Stromal cell of bone marrow (primary cell): Measurements from ENCODE around the gene PRDM2.
A peak's percentile ranks its signal among the peaks of the same experiment; 100 is the strongest.

ENCODE experiments used
- DNase-seq: peaks from one replicate; pipeline ENCODE4 v3.0.0-alpha.2; 2012; ENCODE audit warnings: low read depth

PRDM2 gene

DNA sequence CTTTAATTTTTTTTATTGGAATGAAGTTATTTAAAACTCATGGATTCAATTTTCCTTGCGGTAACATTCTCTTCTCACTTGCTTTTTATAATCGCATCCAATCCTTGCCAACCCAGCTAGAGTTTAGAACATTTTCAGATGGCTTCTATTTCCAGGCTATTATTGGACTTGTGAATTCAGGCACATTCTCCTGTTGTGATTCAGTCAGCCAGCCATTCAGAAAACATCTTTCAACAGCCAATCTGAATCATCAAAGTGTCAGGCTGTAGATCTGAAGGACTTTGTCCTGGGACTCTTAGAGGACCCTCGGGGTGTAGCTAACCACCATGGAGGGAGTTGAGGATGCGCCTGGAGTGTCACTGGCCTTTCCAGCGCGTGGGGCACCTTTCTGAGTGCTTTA, 92.4 kb downstream of the PRDM2 start:
- DNase-seq: peak; percentile 68

DNA sequence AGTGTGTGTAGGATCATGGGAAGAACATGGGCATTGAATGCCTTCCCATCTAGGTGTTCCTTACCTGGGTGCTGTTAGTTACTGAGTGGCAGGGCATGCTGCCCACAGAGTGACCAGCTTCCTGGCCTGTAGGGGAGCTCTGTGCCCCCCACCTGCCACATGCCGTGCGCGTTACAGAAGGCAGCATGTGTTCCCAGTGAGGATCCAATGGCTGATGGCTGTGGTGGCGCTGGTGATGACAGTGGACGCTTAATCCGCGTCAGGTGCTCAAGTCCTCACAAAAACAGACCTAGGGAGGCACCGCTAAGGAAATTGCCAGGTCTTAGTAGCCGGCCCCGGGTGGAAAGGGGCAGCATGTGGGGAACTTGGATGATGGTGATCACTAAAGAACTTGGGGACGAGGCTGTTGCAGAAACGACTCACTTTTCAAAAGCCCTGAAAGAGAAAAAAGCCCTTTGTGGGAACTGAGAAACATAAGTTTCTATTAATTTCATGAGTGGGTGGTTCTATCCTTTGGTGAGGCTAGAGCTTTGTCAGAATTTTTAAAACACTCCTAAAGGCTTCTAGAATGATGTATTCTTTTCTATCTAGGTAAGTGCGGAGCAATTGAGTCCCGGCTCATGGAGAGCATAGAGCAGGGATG, 93.2 kb downstream of the PRDM2 start:
- DNase-seq: no peak

GRCh38 chr1:13794231-13795187, 94.5 kb downstream of the PRDM2 start:
- no peak for DNase-seq

GRCh38 chr1:13797397-13797796, 97.4 kb downstream of the PRDM2 start:
- DNase-seq: no peak

DNA sequence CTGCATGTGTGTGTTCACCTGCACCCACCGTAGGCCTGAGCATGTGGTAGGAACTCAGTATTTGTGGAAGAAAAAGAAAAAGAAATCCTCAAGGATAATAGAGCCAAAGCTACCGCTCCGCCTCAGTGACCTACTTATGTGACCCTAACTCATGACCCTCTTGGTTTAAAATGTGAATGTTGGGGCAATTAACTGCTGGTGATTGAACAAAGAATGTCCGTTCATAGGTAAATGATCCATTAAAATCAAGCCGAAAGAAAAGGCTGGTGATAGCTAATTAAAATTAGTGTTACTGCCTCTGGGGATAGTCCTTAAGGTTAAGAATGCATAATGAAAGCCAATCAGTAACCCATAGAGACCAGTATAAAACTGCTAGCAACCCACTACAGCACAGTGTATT, 98.1 kb downstream of the PRDM2 start:
- DNase-seq: no peak

GRCh38 chr1:13799502-13800283, 99.7 kb downstream of the PRDM2 start:
- DNase-seq: no peak

DNA sequence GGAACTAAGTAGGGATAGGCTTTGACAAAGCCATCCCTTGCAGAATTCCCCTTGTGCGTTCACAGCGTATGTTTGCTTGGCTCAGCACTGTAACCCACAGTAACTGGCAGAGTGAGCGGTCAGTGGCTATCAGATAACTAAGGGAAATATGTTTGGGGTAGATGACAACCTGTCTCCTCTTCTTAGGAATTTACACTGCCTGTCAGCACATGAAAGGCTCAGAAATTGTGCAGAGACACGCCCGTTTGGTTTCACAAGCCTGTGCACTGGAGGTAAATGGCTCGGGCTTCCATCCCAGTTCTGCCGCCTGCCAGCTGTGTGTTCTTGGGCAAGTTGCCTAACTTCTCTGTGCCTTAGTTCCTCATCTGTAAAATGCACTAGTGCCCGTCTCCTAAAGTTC, 101.2 kb downstream of the PRDM2 start:
- no peak for DNase-seq

DNA sequence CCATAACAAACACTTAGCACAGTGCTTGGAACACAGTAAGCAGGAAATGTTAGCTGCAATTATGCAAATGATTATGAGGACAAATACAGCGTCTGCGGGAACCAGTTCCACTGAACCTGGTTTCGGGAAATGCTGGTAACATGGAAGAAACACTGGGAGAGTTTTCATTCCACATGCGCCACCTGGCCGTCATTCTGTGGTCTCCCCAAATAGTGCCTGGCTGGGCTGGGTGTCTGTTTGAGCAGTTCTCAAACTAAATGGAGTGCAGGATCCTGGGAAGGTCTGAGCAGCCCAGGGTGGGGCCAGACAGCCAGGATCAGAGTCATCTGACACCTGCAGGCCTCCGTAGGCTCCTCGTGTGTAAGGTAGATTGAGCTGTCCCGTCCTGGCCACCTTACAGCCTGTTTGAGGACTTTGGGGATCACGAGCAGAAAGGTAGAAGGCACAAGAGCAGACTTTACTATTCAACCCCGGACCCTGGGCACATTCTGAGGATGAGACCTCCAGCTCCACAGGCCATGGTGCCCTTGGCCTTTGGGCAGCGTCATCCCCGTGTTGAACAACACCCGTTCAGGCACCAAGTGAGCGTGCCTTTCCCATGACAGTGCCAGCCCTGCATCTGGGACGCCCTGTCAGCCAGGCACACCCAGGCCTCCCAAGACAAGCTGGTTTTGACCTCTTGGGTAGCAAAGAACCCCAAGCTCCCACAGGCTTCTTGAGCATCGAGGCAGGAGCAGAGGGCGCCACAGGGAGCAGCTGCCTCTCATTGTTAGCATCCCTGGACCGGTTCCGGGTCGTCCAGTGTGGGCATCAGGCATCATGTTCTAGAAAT, 101.9 kb downstream of the PRDM2 start:
- DNase-seq: no peak

DNA sequence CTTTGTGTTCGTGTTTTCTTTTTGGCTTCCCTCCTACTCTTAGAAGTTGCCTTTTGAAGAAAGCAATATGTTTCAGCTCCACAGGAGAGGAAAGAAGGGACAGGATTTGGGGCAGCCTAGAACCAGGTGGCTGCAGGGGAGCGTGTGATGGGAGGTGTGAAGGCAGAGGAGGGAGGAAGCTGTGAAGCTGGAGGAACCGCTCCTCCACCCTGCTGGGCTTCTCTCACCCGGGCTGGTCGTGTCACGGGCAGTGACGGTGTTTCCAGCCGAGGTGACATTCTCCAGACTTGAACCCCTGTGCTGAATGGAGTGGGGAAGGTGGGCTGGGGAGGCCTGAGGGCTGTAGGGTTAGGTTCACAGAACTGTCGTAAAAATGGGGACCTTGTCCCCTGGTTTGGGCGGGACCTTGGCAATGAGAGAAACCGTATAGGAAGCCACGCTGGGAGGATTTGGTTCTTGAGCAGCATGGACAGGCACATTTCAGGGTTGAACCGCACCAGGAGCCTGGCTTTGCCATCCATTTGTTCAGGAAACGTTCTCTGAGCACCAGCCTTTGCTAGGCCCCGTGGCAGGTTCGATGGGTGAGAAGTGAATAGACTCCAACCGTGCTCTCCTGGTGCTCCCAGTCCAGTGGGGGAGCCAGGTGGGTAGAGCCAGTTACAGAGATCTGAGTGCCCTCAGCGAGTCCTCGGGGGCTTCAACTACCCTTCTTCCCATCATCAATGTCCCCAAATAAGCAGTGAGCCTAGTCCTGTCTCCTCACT, 103.0 kb downstream of the PRDM2 start:
- DNase-seq: no peak

DNA sequence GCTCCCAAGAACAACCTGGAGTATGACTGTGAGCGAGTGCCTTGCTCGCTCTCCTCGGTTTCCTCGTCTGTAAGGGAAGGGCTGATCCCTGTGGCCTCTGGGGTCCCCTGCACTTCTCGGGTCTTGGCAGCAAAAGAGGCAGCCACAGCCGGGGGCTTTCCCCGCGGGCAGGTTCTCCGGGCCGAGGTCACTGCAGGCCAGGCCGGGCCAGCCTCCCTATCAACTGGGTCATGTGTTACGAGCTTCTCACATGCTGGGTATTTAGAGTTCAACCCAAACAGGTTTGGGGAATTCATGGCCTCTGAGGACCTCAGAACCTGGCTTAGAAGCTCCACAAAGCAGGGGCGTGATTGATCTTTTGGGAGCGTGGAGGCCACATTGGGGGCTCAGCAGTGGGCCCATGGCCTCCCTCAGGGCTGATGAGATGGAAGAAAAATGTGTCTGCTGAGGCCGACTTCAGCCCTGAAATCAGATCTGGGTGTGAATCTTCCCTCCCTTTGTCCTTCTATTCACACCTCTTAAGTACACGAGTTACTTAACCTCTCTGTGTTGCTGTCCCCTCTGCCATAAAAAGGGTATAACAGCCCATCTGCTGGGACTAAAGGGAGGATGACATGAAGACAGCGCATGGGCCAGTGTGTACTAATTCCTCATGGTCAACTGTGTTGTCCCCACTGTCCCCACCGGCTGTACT, 103.7 kb downstream of the PRDM2 start:
- DNase-seq: no peak

DNA sequence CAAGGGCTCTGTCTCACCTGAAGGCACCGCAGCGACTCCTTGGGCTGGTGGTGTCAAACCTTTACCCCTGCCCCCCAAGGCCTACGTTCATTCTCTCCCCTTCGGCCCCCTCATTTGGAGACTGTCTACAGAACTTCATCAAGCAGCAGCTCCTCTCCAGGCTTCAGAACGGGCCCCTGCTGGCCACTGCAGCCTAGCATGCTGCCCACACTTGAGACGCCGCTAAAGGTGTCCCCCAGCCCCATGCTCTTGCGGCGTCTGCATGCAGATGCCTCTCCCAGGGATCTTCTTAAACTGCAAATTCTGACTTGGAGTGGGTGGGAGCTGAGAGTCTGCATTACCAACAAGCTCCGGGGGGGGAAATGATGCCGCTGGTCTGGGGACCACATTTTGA, 104.2 kb downstream of the PRDM2 start:
- no peak for DNase-seq

GRCh38 chr1:13805431-13805830, 105.4 kb downstream of the PRDM2 start:
- no peak for DNase-seq

DNA sequence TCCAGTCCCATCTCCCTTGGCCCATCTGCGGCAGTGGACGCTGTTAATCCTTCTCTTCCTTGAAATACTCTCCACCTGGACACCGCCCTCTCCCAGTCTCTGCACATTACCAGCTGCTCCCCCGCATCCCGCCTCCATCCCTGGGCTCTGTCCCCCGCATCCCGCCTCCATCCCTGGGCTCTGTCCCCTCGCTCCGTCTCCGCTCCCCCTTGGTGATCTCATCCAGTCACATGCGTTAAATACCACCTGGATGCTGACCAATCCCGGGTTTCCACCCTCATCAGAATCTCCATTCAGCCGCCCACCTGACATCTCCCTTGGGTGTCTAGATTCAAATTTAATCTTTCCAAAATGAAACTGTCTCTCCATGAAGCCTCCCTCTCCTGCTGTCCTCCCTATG, 106.1 kb downstream of the PRDM2 start:
- DNase-seq: no peak

DNA sequence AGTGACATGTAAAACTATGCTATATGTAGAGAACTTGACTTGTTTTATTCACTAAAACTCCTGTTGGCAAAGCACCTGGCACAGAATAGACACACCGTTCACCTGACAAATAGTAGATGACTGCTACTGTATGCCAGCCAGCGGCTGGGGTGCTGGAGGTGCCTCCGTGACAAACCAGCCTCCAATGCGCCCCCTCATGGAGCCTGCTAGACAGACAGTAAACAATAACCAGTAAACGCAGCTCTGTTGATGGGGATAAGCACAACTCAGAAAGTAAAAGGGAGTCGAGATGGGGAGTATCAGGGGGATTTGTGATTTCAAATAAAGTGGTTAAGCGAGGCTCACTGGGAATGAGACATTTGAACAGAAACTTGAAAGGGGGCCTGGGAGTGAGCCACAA, 107.2 kb downstream of the PRDM2 start:
- no peak for DNase-seq

DNA sequence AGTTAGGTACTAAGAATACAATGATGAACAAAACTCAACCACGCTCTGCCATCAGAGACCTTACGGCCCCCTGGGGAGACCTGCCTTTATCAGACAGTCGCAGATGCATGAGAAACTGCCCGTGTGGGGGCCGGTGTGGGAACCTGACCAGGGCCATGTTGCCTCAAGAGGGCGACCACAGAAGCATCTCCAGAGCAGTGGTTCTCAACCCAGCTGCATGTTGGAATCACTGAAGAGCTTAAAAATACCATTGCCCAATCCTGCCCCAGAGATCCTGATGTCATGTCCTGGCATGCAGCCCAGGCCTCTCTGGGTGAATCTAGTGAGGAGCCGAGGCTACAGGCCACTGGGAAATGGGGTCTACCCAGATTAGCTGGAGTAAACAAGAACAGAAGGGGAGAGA, 108.7 kb downstream of the PRDM2 start:
- DNase-seq: peak; percentile 12

GRCh38 chr1:13809461-13810159, 109.6 kb downstream of the PRDM2 start:
- DNase-seq: no peak

- DNase-seq: no peak
Observed at GRCh38 chr1:13812456-13813397, 112.7 kb downstream of the PRDM2 start.

DNA sequence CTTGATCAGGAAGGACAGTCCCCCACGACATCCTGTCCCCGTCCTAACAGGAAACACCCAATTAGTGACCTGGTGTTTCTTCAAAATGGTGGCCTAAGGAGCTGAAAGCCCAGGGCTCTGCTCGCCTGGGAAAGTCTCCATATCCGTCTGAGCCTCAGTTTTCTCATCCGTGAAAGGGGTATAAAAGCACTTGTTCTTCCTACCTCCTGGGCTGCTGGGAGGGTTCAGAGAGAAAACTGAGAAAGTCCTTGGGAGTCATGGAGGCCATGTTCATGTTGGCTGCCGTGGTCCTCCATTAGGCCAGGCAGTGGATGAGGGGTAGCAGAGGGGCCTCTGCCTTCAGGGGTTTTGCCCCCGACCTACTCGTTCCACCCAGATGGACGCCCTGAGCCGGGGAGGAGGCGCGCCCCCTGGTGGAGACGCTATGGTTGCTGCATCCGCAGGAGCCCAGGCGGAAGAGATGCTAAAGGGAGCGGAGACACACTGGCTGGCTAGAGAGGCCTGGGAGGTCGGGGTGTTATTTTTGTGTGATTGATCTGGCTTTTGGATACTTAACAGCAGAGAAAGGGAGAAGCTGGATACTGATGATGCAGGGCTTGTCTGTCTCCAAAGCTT, 113.5 kb downstream of the PRDM2 start:
- no peak for DNase-seq
